Superior temporal gyrus (tissue), 1 donor: ENCODE measurements around the gene PLCG2.

Experiments used
- DNase-seq: peaks from one replicate; pipeline ENCODE4 v3.0.0-alpha.2; 2016; ENCODE audit errors: extremely low spot score

PLCG2 gene

GRCh38 chr16:81816351-81816750, 37.3 kb downstream of the PLCG2 start:
- no peak for DNase-seq

DNA sequence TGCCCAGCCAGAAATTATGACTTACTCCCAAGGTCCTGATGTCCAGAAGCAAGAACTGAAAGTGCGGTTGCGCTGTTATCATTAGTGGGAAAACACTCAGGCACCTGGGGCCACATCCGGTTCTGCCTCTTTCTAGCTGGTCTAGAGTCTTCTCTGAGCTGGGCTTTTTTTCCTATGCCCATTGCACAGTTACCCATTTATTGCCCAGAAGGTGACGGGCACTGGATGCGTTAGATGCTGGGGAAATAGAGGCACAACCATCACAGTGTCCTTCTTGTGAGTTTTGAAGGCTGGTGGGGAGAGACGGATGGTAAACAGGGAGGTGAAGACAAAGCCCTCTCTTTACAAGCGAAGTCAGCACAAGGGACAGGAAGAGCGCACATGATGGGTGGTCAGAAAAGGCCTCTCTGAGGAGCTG, 37.7 kb downstream of the PLCG2 start:
- DNase-seq, result no peak

DNA sequence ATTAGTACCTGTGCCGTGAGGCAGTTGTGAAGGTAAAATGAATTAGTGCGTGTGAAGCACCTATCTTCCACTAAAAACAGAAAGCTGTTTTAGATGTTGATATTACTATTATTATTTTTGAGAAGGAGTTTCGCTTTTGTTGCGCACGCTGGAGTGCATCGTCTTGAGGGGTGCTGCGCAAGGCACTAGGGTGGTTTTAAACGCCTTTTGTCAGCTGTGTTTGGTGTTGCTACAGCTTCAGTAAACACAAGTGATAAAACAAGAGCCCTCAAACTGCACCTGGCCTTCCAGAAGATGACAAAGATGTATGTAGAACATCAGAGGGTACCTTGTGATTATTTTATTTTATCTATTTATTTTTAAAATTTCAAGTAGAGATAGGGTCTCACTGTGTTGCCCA, 38.2 kb downstream of the PLCG2 start:
- DNase-seq, result no peak

DNA sequence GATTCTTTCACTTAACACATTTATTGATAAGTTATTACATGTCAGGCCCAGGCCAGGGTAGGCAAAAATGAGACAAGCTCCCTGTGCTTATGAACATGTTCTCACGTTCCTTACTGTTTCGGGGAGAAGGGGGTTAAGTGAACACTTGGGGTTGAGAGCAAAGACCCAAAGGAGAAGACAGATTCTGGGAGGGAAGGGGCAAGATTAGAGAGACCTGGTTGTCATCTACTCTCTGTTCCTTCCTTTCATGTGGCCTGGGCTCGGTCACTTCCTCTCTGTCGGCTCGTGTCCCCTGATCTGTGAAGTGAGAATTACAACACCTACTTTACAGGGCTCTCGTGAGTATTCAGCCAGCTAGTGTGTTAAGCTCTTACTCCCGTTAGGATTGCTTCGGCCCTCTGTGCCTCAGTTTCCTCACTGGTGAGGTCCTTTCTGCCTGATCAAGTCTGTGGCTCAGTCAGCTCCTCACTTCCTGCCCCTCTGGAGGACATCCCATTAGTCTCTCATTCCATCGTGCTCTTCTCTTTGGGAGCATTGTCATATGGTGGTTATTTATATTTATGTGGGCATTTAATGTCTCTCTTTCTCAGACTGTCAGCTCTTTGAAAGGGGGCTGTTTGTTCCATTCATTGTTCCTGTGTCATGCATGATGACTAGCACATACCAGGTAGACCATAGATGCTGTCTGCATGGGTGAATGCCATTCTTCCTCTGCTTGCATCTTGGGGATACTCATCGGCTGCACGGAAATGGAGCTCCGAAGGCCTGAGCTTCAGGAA, 38.9 kb downstream of the PLCG2 start:
- no peak for DNase-seq

DNA sequence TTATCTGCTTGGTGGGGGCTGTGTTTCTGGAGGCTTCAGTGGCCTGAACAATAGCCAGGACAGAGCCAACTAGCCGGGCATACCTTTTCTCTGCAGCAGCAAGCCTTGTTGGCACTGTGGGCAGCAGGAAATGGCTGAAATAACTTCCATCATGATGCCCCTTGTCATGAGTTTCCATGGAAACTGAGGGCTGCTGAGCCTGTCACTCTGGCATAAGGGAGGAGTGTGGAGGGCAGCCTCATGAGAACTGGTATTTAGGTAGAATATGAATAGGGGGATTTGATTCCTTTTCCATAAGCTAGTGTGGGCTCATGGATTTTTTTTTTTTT, 39.4 kb downstream of the PLCG2 start:
- DNase-seq, result no peak

- no peak for DNase-seq
These were observed 39.8 kb downstream of the PLCG2 start for GRCh38 chr16:81818905-81819304.

DNA sequence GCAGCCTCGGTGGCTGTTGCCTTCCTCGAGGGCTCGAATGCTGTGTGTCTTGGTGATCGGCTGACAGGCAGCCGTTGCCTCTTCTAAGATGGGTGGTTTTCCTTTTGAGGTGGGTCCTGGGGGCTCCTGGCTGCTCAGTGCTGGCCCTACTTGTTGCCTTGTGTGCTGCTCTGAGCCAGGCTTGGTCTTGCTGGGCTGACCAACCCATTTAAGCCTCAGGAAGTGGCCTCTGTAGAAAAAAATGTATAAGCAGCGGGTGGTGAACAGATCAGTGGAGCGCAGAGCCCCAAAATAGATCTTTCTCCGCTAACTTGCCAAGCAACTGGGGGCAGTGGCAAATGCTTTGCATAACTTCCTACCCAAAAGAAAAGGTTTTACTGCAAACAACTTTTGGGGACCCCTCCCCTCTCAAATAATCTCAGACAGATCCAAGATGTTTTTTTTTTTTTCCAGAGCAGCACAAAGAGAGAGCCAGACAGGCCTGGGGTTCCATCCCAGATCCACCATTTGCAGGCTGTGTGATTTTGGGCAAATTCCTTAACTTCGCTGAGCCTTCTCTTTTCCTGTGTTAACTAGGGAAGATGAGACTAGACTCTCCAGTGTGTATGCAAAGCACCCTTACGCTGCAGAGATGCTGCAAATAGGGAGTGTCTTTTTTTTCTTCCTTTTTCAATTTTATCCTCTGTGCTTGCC, 42.5 kb downstream of the PLCG2 start:
- DNase-seq, result no peak

DNA sequence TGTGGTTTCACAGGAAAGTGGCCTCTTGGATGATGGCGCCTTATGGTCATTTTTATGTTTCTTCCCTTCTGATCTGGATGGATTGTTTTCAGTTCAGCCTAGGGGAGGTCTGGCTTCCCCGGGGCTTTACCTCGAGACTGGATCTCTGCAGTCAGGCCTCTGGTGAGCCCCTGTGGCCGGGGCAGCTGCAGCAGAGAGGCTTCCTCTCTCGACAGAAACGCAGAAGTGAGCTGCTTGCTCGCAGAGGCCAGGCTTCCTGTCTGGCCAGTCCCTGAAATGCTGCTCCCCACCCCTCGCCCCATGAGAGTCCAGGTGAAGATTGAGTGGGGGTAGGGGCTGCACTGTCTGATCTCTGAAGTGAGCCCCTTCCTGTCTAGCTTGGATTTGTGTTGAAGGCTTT, 44.0 kb downstream of the PLCG2 start:
- DNase-seq, result no peak

DNA sequence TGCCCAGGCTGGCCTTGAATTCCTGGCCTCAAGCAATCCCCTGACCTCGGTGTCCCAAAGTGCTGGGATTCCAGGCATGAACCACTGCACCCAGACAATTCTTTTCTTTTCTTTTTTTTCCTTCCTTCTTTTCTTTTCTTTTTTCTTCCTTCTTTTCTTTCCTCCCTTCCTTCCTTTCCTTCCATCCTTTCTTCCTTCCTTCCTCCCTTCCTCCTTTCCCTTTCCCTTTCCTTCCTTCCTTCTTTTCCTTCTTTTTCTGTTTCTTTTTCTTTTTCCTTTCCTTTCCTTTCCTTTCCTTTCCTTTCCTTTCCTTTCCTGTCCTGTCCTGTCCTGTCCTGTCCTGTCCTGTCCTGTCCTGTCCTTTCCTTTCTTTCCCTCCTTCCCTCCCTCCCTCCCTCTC, 44.6 kb downstream of the PLCG2 start:
- no peak for DNase-seq

DNA sequence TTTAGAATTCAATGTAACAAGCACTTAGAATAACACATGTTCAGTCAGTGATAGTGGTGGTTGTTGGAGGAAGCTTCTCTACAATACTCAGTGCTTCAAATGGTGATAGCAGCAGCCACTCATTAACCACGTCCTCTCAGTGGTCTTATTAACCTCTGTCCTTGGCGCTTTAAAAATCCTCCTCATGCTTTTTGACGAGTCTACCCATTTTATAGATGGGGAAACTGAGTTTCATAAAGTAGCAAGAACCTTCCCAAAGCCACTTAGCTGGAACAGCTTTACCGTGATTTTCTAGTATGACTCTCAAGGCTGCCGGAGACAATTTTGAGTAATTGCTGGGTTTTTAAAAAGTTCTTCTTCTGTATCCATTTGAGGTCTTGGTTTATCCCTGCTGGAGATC, 47.4 kb downstream of the PLCG2 start:
- no peak for DNase-seq

DNA sequence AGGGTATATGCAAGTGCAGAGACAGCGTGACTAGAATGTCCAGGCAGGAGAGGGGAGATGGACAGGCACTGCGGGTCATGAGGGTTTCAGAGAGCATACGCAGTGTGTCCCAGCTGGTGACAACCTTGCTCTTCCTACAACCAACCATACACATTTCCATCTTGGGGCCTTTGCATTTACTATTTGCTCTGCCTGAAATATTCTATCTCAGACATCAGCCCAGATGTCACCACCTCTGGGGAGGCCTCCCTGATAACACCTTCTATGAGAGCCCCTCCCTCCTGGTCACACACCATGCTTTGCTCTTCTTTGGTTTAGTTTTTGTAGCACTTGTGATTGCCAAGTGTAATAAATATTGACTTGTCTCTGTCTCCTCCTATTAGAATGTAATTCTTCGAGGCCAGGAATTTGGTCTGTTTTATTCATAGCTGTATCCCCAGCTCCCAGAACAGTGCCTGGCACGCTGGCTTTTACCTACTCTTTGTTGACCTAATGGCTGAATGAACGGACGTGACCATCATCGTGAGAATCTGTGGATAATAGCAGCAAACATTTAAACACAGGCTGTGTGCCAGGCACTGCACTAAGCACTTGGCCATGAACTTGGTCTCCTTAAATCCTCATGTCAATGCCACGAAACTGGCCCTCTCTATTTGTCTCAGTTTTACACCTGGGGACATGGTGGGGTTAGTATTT, 51.9 kb downstream of the PLCG2 start:
- DNase-seq, result no peak

- no peak for DNase-seq
These were observed 52.6 kb downstream of the PLCG2 start for GRCh38 chr16:81831722-81832126.

GRCh38 chr16:81832801-81833547, 53.9 kb downstream of the PLCG2 start:
- no peak for DNase-seq

DNA sequence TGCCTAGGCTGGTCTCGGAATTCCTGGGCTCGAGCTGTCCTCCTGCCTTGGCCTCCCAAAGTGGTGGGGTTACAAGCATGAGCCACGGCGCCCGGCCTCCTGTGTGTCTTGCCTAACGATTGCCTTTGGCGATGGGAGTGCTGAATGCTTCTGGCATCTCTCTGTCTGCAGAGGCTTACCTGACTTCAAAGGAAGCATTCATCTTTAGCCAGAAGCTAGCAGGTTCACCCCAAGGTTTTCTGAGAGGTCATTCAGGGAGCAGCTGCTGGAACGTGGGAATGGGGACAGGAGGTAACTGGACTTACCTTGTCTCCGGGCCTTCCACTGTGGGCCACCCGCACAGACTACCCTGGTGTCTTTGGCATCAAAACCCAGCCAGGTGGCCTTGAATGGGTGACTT, 54.7 kb downstream of the PLCG2 start:
- no peak for DNase-seq

DNA sequence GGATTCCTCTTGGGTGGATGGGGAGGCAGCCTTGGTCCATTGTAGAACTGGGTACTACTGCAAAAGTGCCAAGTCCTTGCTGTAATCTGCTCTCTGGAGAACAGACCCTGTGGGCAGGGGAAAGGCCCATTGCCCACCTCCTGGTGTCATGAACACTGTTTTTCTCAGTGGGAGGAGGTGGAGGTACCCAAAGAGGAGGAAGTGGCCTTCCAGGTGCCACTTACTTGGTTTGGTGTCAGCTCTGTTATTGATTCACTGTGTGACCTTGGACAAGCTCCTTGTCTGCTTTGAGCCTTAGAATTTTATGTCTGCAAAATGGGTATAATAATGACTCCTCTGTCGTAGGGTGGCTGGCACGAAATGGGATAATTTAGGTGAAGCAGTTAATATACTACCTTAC, 55.8 kb downstream of the PLCG2 start:
- no peak for DNase-seq

DNA sequence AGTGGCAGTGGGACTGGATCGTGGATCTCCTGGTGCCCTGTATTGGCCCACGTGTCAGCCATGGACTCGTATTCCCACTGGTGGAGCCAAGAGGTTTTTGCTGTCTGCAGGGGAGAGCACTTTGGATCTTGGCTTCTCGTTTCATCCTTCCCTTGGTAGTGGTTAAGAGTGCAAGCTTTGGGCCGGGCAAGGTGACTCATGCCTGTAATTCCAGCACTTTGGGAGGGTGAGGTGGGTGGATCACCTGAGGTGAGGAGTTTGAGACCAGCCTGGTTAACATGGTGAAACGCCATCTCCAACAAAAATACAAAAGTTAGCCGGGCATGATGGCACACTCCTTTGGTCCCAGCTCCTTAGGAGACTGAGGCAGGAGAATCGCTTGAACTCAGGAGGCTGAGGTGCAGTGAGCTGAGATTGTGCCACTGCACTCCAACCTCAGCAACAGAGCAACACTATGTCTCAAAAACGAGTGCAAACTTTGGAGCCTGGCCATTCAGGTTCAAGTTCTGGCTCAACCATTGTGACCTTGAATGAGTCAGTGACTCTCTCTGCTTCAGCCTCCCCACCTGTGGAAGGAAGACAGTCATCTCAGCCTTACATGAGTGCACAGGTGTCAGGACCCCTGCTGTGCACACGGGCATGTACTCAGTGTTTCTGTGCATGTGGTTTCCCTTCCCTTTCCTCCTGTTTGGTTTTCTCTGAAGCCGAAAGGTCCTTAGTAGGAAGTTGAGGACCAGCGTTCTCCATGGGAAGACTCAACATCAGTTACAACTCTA, 57.4 kb downstream of the PLCG2 start:
- no peak for DNase-seq

GRCh38 chr16:81837312-81837751, 58.2 kb downstream of the PLCG2 start:
- DNase-seq, result no peak

DNA sequence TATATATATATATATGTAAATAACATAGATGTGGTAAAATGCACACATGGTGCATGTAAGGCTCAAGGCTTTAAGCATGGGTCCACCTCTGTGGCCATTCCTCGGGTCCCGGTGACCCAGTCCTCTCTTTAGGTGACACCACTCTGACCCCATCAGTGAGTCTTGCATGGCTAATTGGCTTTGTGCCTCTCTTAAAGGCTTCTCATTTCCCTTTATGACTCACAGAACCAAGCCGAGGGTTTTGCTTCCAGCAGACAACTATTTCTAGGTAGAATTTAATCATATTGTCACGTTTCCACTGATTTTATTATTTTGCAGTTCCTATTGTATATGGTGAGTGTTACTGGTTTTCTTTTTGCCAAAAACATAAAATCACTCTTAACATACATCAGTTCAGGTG, 59.7 kb downstream of the PLCG2 start:
- no peak for DNase-seq

- no peak for DNase-seq
These were observed 62.6 kb downstream of the PLCG2 start for GRCh38 chr16:81841722-81842121.

GRCh38 chr16:81842564-81843242, 63.6 kb downstream of the PLCG2 start:
- no peak for DNase-seq

DNA sequence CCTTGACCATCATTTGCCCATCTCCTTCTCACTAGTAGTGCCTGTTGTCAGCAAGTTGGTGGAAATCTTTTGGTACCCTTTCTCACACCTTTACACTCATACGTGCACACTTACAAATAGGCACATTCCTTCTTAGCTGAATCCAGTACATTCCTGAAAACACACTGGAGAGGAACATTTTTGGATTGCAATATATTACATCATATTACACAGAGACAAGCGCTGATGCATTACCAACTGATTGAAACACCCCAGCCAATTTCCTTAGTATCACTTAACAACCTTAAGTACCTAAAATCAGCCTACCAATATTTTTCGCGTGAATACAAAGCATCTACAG, 64.1 kb downstream of the PLCG2 start:
- DNase-seq, result no peak
